GM19468 (cell line): ENCODE results near the gene PRB3.

Experiments
- ATAC-seq: cut with Tn5 transposase; IDR thresholded peaks from one replicate; pipeline ENCODE4 v1.9.1; 2021; ENCODE audit warnings: mild to moderate bottlenecking, moderate library complexity, moderate number of reproducible peaks; ENCODE audit not compliant: unreplicated experiment; ENCODE audit errors: extremely low read depth

PRB3 gene

DNA sequence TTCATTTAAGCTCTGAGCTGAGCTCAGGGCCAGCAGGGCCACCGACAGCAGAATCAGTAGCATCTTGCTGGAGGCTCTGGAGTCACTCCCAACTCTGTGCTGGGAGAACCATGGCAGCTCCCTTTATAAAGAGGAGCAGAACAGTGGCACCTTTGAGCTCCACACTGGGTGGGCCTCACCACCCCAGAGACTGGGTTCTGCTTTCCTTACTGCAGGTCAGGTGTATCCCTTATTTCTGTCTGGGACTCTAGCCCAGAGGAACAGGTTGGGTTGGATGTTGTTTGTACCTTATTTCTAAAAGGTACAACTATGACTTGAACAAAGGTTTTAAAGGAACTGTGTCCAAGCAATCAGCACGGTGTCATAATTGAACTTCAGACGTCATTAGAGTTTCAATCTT, at the start of gene PRB3:
TSS of gene PRB3 (minus strand) at position 101 of the 400 bp plus-strand sequence. CDS start at position 63, 38 bp downstream.
- no peak for ATAC-seq

DNA sequence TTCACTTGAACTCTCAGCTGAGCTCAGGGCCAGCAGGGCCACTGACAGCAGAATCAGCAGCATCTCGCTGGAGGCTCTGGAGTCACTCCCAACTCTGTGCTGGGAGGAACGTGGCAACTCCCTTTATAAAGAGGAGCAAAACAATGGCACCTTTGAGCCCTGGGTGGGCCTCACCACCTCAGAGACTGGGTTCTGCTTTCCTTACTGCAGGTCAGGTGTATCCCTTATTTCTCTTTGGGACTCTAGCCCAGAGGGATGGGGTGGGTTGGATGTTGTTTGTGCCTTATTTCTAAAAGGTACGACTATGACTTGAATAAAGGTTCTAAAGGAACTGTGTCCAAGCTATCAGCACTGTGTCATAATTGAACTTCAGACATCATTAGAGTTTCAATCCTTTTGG, 40.8 kb upstream of the PRB3 start, which contains the start of gene PRB4:
TSS of gene PRB4 (minus strand) at position 101 of the 400 bp plus-strand sequence. CDS start at position 63, 38 bp downstream.
- no peak for ATAC-seq

DNA sequence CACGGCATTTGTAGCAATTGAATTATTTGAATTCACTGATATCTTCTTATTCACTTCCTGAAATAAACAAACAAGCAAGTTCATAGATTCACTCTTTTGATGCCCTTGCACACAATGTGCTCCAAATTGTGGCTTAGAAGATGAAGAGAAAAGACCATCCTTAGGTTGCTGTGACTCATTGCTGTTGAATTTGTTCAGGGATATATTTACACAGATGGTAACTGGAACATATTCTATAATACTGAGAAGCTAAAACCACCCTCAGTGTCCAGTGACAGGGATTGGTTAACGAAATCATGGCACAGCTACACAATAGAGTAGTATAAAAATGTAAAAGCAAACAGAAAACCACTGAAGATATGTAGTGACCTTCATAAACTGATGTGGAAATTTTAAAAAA, 37.6 kb upstream of the PRB3 start:
- ATAC-seq: no peak

DNA sequence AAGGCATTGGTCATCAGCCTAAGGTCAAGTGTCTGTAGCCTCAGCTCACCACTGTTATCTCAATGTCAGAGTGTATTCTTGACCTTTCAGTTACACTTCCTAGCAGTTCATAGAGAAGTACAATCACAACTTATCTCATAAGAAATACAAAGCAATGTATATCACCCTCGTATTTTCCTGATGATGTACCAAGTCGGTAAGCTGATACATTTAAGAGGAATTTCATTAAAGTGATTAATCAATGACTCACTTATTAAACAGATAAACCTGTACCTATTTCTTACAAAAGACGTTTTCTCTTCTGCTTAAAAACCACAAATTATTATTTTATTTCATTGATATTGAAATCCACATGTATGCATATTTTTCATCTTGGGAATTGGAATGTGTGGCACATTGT, 3.9 kb upstream of the PRB3 start:
- ATAC-seq: no peak

DNA sequence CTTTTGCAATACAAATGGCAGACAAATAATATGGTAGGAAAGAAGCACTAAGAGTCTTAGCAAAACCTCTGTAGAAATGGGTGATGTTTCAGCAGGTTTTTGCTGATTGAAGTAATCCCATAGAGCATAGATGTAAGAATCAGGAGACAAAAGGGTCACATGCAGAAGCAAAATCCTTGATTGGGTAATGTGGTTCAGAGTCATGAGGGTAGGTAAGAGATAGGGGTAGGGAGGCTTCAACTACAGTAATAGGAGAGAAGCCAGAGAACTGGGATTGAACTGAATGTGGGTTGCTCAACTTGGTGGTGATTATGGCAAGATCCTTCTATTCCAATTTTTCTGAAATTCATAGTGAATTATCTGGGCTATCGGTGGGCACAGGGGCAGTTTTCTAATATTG, 5.0 kb downstream of the PRB3 start:
- ATAC-seq: no peak

DNA sequence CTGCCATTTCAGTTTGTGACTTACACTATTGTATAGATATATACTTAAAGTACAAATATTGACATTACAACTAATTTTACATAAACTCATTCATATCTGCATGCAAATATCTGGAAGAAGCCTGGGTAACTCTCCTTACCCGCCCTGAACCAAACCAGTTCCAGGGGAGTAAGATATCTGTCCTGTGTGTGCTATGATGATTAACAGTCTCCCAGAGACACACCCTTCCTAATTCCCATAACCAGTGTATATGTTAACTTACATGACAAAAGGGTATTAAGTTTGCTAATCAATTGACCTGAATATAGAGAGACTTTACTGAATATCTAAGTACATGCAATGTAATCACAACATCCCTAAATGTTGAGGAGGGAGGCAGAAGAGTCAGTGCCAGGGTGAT, 23.0 kb downstream of the PRB3 start:
- ATAC-seq: no peak

DNA sequence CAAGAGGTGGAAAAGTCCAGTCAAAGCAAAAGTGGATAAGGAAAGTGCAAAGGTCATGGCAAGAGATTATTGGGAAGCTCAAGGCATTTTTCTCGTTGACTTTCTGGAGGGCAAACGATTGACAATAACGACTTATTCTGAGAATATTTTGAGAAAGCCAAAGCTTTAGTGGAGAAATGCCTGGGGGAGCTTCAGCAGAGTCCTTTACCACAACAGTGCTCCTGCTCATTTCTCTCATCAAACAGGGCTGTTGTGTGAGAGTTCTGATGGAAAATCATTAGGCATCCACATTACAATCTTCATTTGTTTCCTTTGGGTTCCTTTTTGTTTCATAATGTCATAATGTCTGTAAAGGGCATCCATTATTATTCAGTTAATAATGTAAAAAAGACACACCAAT, 26.9 kb downstream of the PRB3 start:
- no peak for ATAC-seq

DNA sequence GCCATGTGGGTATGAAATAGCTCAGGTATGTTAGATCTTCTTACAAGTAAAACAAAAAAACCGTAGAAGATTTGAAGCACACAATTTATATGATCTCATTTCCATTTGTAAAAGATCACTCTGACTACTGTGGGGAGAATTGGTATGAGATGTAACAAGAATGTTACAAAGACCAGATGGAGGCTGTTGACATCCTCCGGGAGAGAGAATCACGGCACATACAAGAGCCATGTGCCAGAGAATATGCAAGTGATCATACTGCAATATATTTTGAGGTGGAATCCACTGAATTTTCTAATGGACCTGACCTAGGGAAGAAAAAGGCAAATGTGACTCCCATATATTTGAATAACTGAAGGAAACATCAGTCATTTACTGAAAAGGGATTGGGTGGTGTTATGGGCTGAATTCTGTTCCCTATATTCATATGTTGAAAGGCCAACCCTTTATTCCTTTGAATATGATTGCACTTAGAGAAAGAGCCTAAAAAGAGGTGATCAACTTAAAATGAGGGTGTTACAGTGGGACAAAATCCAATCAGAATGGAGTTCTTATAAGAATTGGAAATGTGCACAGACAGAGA, 29.1 kb downstream of the PRB3 start:
- no peak for ATAC-seq

DNA sequence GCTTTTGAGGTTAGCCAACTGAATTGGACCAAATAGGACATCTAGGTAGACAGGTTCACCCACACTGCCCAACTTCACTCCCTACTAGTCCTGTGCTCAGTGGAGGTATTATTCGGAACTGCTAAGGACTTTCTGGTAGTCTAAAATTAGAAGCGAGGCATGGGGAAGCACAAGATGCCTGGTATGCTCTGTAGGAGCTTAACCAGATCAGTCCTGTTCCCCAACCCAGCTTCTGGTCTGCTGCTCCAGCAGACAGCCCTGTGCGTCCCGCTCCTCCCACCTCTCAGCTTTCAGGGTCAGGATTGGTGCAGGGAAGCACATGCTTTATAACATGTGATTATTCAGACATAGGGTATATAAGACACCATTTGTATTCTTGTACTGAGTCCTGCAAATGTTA, 31.2 kb downstream of the PRB3 start:
- no peak for ATAC-seq

DNA sequence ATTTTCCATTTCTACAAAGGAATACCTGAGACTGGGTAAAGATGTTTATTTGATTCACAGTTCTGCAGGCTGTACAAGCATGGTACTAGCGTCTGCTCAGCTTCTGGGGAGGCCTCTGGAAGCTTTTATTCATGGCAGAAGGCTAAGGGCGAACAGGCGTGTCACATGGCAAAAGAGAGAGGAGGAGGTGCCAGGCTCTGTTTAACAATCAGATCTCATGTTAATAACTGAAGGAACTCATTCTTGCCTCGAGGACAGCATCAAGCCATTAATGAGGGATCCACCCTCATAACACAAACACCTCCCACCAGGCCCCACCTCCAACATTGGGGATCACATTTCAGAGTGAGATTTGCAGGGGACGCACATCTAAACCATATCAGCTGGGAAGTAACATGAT, 36.0 kb downstream of the PRB3 start:
- ATAC-seq: no peak

DNA sequence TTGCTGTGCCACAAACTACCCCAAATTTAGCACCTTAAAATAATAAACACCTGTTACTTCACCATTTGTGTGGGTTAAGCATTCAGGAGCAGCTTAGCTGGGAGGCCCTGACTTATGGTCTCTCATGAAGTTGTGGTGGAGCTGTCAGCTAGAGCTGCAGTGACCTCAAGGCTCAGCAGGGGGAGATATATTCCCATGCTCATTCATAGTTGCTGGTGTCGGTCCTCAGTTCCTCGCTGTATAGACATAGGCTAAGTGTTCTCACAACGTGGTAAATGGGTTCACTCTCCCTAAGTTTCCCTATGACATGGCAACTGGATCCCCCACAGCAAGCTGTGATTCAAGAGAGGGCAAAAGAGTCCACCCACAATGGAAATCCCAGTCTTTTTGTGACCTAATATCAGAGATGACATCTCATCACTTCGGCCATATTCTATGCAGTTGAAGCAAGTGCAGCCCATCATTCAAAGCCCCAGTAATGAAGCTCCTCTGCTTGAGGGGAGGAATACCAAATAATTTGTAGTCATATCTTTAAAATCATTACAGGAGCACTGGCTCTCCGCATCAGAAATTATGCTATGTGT, 41.1 kb downstream of the PRB3 start:
- ATAC-seq: peak; percentile 79

DNA sequence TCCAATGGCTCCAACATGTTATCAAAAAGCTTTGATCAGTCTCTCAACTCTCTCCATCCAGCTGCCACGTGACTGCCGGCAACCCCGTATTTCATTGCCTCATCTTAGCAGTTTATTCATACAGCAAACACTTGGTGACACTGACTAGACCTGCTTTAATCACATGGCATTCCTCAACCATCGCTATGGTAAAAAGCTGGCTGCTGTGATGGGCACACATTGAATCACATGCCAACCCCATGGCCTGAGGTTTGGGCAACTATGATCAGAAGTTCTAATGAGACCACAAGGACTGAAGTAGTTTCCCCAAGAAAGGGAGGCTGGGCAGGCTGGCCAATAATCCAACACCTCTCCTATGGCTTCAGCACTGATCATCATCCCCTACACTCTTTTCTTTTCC, 42.1 kb downstream of the PRB3 start:
- ATAC-seq: no peak
